IPS-18a (cell line): ENCODE results near the gene MDP1.

Experiments
- H3K27ac ChIP-seq: one replicate; pipeline ENCODE4 v1.5.1; 2013; ENCODE audit warnings: low read length
- H3K27me3 ChIP-seq: one replicate; pipeline ENCODE4 v1.6.1; 2013; ENCODE audit warnings: mild to moderate bottlenecking, low read length; ENCODE audit not compliant: control insufficient read depth, insufficient read depth
- H3K36me3 ChIP-seq: one replicate; pipeline ENCODE4 v1.6.1; 2013; ENCODE audit warnings: low read depth, low read length; ENCODE audit not compliant: control insufficient read depth
- H3K4me1 ChIP-seq: one replicate; pipeline ENCODE4 v1.6.1; 2013; ENCODE audit warnings: low read depth, low read length; ENCODE audit not compliant: control insufficient read depth
- H3K4me3 ChIP-seq: one replicate; pipeline ENCODE4 v1.5.1; 2013; ENCODE audit warnings: low read length
- H3K9ac ChIP-seq: one replicate; pipeline ENCODE4 v1.6.1; 2013; ENCODE audit warnings: mild to moderate bottlenecking, low read length, moderate library complexity
- H3K9me3 ChIP-seq: one replicate; pipeline ENCODE4 v1.6.1; 2013; ENCODE audit warnings: low read depth, low read length; ENCODE audit not compliant: control insufficient read depth

MDP1 gene

GRCh38 chr14:24167469-24168114 is 48.3 kb downstream of the MDP1 start:
- peaks cover 5% of the 10 kb centered on the region for H3K4me1 ChIP-seq
- H3K9me3 ChIP-seq = no peaks in the 10 kb centered on the region
- H3K4me3 ChIP-seq = no peak overlapping the region
- no peak overlapping the region for H3K27ac ChIP-seq
- H3K36me3 ChIP-seq = peaks cover 7% of the 10 kb centered on the region
- H3K9ac ChIP-seq = no peak overlapping the region
- no peaks in the 10 kb centered on the region for H3K27me3 ChIP-seq

GRCh38 chr14:24165785-24166184 is 50.1 kb downstream of the MDP1 start:
- Histone ChIP-seq H3K9ac (no peak overlapping the region), H3K4me3 (no peak overlapping the region), H3K27me3 (no peaks in the 10 kb centered on the region), H3K9me3 (no peaks in the 10 kb centered on the region), H3K4me1 (peaks cover 5% of the 10 kb centered on the region), H3K36me3 (peaks cover 8% of the 10 kb centered on the region), H3K27ac (no peak overlapping the region)

- H3K9ac ChIP-seq = no peak overlapping the region
These were observed 51.3 kb downstream of the MDP1 start for GRCh38 chr14:24164518-24164991.

More at GRCh38 chr14:24164518-24164991, 51.3 kb downstream of the MDP1 start:
- H3K9me3 ChIP-seq = no peaks in the 10 kb centered on the region
- H3K27me3 ChIP-seq = no peaks in the 10 kb centered on the region
- H3K4me1 ChIP-seq = peaks cover 6% of the 10 kb centered on the region
- peaks cover 20% of the 10 kb centered on the region for H3K36me3 ChIP-seq
- H3K27ac ChIP-seq = no peak overlapping the region
- H3K4me3 ChIP-seq = no peak overlapping the region
